GM06990 (cell line): ENCODE measurements around the gene PLD2.

Source experiments
- DNase-seq: peaks from one replicate; pipeline ENCODE4 v3.0.0-alpha.2; 2011; ENCODE audit not compliant: insufficient read length; ENCODE audit errors: extremely low read depth
- H3K27me3 ChIP-seq: replicated peaks from 2 replicates; pipeline ENCODE4 v1.6.0; 2011; ENCODE audit warnings: low read length; ENCODE audit not compliant: control insufficient read depth, insufficient read depth
- H3K36me3 ChIP-seq: 2 replicates; pipeline ENCODE4 v1.5.1; 2011; ENCODE audit warnings: low read length; ENCODE audit not compliant: control insufficient read depth, insufficient read depth
- H3K4me3 ChIP-seq: replicated peaks from 2 replicates; pipeline ENCODE4 v1.5.1; 2011; ENCODE audit warnings: low read depth, mild to moderate bottlenecking, control low read depth, low read length
- TF ChIP-seq, protein P1 (sequence below): IDR thresholded peaks from 2 replicates; pipeline ENCODE4 v1.5.1; 2011; ENCODE audit warnings: low read length, control low read depth, mild to moderate bottlenecking, inconsistent platforms; ENCODE audit not compliant: insufficient read depth, poor library complexity, severe bottlenecking

The PLD2 gene

DNA sequence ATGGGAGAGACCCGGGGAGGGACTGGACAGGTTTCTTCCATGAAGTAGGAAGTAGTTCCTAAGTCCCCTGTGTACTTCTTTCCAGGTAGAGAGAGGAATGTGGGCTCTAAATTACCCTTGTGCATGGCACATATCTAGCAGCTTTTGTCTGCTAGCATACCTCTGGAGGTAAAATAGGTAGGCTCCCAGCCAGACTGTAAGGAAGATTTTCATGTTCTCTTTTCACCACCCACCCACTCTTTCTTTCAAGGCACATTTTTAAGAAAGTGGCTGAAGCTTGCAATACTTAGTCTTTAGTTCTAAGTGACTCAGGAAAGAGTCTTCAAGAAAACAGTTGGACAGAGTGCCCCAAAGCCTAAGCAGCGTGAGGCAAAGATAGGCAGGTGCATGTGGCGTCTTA lies 35.4 kb downstream of the PLD2 start:
- no peak overlapping the region for H3K4me3 ChIP-seq
- no peaks in the 10 kb centered on the region for H3K27me3 ChIP-seq
- TF ChIP-seq, protein P1, sequence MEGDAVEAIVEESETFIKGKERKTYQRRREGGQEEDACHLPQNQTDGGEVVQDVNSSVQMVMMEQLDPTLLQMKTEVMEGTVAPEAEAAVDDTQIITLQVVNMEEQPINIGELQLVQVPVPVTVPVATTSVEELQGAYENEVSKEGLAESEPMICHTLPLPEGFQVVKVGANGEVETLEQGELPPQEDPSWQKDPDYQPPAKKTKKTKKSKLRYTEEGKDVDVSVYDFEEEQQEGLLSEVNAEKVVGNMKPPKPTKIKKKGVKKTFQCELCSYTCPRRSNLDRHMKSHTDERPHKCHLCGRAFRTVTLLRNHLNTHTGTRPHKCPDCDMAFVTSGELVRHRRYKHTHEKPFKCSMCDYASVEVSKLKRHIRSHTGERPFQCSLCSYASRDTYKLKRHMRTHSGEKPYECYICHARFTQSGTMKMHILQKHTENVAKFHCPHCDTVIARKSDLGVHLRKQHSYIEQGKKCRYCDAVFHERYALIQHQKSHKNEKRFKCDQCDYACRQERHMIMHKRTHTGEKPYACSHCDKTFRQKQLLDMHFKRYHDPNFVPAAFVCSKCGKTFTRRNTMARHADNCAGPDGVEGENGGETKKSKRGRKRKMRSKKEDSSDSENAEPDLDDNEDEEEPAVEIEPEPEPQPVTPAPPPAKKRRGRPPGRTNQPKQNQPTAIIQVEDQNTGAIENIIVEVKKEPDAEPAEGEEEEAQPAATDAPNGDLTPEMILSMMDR: no peak
- no peak for DNase-seq
- peaks cover 9% of the 10 kb centered on the region for H3K36me3 ChIP-seq

DNA sequence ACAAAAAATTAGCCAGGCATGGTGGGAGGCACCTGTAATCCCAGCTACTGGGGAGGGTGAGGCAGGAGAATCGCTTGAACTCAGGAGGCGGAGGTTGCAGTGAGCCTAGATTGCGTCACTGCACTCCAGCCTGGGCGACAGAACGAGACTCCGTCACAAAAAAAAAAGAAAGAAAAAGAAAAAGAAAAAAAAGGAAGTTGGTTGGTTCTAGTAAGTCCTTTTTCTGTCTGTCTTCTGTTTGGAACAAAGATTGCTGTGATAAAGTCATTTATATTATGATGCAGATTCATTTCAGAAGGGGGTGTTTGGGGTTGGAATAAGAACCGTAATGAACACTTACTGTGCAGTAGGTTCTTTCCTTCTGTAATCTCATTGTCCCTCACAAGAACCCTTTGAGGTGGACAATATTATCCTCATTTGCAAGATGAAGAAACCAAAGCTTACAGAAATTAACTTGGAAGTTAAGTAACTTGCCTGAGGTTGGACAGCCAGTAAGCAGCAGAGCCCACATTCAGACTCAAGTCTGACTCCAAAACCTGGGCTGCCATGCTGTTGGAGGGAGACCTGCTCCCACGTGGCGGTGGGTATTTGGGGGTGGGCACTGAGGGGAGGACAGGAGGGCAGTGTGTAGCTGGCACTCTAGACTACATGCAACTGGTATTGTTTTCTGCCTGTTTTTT lies 36.5 kb downstream of the PLD2 start:
- Histone ChIP-seq H3K36me3 (no peaks in the 10 kb centered on the region; the same call in none of the 2 replicates), H3K27me3 (no peaks in the 10 kb centered on the region), H3K4me3 (no peak overlapping the region)
- TF ChIP-seq, protein P1: no peak
- no peak for DNase-seq

DNA sequence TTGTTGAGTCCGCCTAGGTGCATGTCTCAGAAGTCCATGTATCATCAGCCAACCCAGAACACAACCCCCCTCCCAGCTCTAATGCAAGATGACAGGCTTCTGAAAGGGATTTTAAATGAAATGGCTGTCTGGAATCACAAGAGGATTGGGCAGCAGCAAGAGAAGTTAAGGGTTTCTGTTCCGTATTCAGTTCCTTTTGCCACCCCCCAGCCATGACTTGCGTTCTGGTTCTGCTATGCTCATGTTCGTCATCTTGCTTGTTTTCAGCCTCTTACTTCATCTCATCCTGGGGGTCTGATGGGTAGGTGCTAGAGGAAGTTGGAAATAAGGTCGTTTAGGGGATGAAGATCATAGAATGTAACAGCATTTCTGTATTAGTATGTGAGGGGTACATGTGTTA lies 38.2 kb downstream of the PLD2 start:
- TF ChIP-seq, protein P1: no peak
- Histone ChIP-seq H3K4me3 (no peak overlapping the region), H3K36me3 (no peaks in the 10 kb centered on the region; the same call in none of the 2 replicates), H3K27me3 (no peaks in the 10 kb centered on the region)
- DNase-seq: no peak

DNA sequence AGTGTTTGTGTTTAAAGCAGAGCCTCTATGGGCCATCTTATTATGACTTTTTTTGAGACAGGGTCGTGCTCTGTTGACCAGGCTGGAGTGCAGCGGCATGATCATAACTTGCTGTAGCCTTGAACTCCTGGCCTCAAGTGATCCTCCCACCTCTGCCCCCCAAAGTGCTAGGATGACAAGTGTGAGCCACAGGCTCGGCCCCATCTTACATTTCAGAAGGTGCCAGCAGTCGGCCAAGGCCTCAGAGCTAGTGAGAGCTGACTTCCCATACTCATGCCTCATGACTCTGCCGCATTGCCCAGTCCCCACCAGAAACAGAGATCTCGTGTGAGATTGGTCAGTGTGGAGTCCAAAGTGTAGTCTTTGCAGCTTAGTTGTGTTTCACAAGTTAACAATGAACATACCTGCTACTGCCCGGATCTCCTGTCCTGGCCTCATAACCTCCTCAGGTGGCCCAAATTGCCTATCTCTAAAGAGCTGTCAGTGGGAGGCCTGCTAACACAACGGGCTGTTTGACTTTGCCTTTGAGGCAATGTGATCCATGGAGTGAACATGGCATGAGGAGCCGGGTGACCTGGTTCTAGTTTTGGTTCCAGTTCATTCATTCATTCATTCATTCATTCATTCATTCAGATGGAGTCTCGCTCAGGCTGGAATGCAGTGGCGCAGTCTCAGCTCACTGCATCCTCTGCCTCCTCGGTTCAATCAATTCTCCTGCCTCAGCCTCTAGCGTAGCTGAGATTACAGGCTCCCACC lies 39.9 kb downstream of the PLD2 start:
- TF ChIP-seq, protein P1: no peak
- Histone ChIP-seq H3K36me3 (no peaks in the 10 kb centered on the region), H3K27me3 (no peaks in the 10 kb centered on the region), H3K4me3 (no peak overlapping the region)
- DNase-seq: no peak

DNA sequence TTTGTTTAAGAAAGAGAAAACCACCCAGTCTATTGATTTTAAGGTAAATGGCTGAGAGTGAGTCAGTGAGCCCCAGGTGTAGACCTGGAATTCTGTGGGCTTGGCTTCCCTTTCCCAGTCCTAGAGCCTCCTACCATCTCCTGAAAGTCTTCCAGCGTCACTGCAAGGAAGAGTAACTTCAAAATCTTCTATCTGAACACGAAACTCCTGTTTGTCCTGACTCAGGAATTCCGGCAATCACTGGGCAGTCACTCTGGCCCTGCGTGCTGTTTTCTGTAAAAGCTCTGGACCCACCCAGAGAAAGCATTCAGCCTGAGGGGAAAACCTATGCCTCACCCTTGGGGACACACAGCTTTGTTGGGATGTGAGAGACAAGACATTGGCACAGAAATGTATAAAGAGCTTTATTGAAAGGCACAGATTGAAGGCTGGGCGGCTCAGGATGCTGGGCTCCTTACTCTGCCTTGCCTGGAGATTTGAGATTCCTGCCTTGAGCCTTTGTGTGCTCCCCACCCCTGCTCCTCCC lies 42.1 kb downstream of the PLD2 start:
- Histone ChIP-seq H3K4me3 (no peak overlapping the region), H3K27me3 (no peaks in the 10 kb centered on the region), H3K36me3 (no peaks in the 10 kb centered on the region; the same call in 1 of the 2 replicates)
- no peak for DNase-seq
- TF ChIP-seq, protein P1: no peak
